Astrocyte (in vitro differentiated cells and primary cell): ENCODE data around the gene CARD11.

ENCODE experiments used
- EZH2 ChIP-seq: IDR thresholded peaks from 2 replicates; pipeline ENCODE4 v1.6.1; 2012; ENCODE audit warnings: mild to moderate bottlenecking, low read length, inconsistent platforms; ENCODE audit not compliant: insufficient read depth
- TF ChIP-seq, protein P1 (sequence below): IDR thresholded peaks from 2 replicates; pipeline ENCODE4 v1.5.1; 2011; ENCODE audit warnings: low read depth, mild to moderate bottlenecking, inconsistent platforms, low read length, moderate library complexity; ENCODE audit not compliant: insufficient read depth

DNA sequence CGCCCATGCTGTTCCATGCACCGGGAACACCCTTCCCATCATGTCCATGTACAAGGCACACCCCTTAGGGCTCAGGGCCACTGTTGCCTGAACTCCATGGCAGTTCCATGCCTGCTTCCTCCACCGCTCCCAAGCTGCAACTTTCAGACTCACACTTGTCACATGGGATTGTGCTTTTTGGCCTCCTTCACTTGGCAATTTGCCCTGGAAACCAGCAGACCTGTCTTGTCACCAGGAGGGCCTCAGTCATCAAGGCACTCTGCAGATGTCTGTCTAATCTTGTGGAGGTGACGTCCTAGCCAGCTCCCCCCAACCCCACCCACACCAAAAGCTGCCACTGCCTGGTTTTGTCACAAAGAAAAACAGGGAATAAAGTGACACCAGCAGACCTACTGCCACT lies 47.5 kb downstream of the CARD11 start:
- TF ChIP-seq, protein P1, sequence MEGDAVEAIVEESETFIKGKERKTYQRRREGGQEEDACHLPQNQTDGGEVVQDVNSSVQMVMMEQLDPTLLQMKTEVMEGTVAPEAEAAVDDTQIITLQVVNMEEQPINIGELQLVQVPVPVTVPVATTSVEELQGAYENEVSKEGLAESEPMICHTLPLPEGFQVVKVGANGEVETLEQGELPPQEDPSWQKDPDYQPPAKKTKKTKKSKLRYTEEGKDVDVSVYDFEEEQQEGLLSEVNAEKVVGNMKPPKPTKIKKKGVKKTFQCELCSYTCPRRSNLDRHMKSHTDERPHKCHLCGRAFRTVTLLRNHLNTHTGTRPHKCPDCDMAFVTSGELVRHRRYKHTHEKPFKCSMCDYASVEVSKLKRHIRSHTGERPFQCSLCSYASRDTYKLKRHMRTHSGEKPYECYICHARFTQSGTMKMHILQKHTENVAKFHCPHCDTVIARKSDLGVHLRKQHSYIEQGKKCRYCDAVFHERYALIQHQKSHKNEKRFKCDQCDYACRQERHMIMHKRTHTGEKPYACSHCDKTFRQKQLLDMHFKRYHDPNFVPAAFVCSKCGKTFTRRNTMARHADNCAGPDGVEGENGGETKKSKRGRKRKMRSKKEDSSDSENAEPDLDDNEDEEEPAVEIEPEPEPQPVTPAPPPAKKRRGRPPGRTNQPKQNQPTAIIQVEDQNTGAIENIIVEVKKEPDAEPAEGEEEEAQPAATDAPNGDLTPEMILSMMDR = no peak
- TF ChIP-seq EZH2 = no peak
